ENCODE results near the gene IZUMO4. TPM values are rescaled to one million over a fixed set of nuclear protein-coding genes. Genes with fewer than 3 reads are reported as not detected.
"Not testable (repeated sequence)": the region's sequence is repeated elsewhere in the genome, so short reads cannot be mapped to it uniquely, and the experiment has no call there.

The IZUMO4 gene
- total and polyA plus RNA-seq, 8 donors = 3.5 to 22.3 (median 8.1) TPM; not detected in 3

DNA sequence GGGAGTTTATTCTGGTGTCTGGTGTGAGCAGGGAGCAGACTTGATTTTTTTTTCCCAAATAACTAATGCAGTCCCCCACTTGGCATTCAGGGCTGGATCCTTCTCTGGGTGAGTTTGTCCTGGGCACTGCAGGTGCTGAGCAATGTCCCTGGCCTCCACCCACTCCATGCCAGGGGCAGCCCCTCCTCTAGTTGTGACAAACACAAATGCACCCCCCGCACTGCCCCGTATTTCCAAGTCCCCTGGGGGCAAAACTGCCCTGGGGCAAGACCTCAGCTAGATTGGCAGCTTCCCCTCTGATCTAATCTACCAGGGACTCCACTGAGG, 7.0 kb upstream of the IZUMO4 start:
- peaks cover 40 to 98% (median 90%) of the 10 kb centered on the region in 4 donors for H3K4me1 ChIP-seq

DNA sequence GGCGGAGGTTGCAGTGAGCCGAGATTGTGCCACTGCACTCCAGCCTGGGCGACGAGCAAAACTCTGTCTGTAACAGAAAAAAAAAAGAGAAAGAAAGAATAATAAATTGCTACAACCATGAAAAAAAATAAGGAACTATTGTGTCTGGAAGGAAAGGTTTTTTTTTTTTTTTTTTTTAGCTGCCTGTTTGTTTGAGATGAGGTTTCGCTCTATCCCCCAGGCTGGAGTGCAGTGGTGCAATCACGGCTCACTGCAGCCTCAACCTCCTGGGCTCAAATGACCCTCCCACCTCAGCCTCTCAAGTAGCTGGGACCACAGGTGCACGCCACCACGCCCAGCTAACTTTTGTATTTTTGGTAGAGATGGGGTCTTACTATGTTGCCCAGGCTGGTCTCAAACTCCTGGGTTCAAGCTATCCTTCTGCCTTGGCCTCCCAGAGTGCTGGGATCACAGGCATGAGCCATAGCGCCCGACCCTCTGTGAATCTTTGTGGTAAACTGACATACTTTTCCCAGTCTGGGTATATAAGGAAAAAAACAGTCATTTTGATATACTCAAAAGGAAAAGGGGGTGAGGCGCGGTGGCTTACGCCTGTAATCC, 4.7 kb upstream of the IZUMO4 start:
- H3K27me3 ChIP-seq; intact Hi-C loops (cut with DNase I; ENCODE audit: low total_unique reads); H3K9me3 ChIP-seq; DNase-seq: not testable (repeated sequence)
- Histone ChIP-seq H3K27ac (peak overlapping the region in 4 of 5 donors; percentile 39 to 100 (median 89)), H3K4me3 (peak overlapping the region in 1 of 4 donors; percentile 15), H3K36me3 (peaks cover 0 to 15% (median 9%) of the 10 kb centered on the region in 4 donors), H3K4me1 (peaks cover 41 to 90% (median 84%) of the 10 kb centered on the region in 4 donors)
- 88 to 96% (median 94%) methylated on average over 13 of the region's 13 CpGs for WGBS, 5 donors

More for the DNA sequence above, 7.0 kb upstream of the IZUMO4 start:
- peak overlapping the region in 1 of 4 donors; percentile 4 for H3K4me3 ChIP-seq
- no peaks in the 10 kb centered on the region for H3K9me3 ChIP-seq
- peak overlapping the region in 4 of 5 donors; percentile 39 to 100 (median 89) for H3K27ac ChIP-seq
- intact Hi-C loops (cut with DNase I; ENCODE audit: low total_unique reads) = no loop called here
- DNase-seq = no peak
- TF ChIP-seq EP300 (IDR thresholded peaks at IDR 0.05) (no peak), POLR2A (IDR thresholded peaks at IDR 0.05) (no peak), POLR2AphosphoS5 (IDR thresholded peaks at IDR 0.05) (no peak)
- TF ChIP-seq, protein P1, sequence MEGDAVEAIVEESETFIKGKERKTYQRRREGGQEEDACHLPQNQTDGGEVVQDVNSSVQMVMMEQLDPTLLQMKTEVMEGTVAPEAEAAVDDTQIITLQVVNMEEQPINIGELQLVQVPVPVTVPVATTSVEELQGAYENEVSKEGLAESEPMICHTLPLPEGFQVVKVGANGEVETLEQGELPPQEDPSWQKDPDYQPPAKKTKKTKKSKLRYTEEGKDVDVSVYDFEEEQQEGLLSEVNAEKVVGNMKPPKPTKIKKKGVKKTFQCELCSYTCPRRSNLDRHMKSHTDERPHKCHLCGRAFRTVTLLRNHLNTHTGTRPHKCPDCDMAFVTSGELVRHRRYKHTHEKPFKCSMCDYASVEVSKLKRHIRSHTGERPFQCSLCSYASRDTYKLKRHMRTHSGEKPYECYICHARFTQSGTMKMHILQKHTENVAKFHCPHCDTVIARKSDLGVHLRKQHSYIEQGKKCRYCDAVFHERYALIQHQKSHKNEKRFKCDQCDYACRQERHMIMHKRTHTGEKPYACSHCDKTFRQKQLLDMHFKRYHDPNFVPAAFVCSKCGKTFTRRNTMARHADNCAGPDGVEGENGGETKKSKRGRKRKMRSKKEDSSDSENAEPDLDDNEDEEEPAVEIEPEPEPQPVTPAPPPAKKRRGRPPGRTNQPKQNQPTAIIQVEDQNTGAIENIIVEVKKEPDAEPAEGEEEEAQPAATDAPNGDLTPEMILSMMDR (IDR thresholded peaks at IDR 0.05) = no peak
- no peaks in the 10 kb centered on the region for H3K27me3 ChIP-seq
- 53 to 100% (median 80%) methylated on average over 1 to 2 of the region's 2 CpGs for WGBS, 5 donors
- peaks cover 0 to 20% (median 15%) of the 10 kb centered on the region in 4 donors for H3K36me3 ChIP-seq

DNA sequence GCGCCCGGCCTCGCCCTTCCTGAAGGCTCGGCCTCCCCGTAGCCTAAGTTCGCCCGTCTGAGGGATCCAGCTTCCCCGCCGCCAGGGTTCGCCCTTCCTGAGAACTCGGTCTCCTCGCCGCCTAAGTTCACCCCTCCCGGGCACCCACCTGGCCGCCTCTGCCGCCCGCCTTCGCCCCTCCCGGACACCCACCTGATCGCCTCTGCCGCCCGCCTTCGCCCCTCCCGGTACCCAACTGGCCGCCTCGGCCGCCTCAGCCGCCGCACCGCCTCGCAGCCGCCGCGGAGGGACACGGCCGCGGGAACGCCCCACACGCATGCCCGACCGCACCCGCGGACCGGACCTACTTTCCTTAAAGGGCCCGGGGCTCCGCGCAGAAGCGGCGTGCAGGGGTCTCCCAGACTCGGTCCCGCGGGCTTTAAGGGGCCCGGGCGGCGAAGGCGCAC, 658 bp upstream of the IZUMO4 start, which contains the start of gene MOB3A:
Gene MOB3A, minus strand, starts transcription at position 293 of the 446 bp plus-strand sequence. CDS start 17,766 bp downstream, outside the sequence.
- Histone ChIP-seq H3K36me3 (peaks cover 14 to 31% (median 30%) of the 10 kb centered on the region in 4 donors), H3K4me1 (peaks cover 30 to 63% (median 56%) of the 10 kb centered on the region in 4 donors), H3K4me3 (peak within 1 kb of the TSS; percentile 59 to 83 (median 80)), H3K27ac (peak within 1 kb of the TSS; percentile 88 to 100 (median 98)), H3K27me3 (no peaks in the 10 kb centered on the region), H3K9me3 (no peaks in the 10 kb centered on the region)
- intact Hi-C loops (cut with DNase I; ENCODE audit: low total_unique reads) = no loop called here
- 0 to 3% (median 0%) methylated on average over 8 to 56 of the region's 56 CpGs for WGBS, 5 donors
- peak; percentile 92 to 97 for DNase-seq
- peak; percentile 50 for TF ChIP-seq EP300 (IDR thresholded peaks at IDR 0.05)
- peak in 1 of 4 donors; percentile 54 for TF ChIP-seq POLR2A (IDR thresholded peaks at IDR 0.05)
- peak; percentile 76 to 95 (median 93) for TF ChIP-seq POLR2AphosphoS5 (IDR thresholded peaks at IDR 0.05)
- TF ChIP-seq, protein P1 (IDR thresholded peaks at IDR 0.05) = peak in 5 of 7 experiments; percentile 24 to 60 (median 49)

DNA sequence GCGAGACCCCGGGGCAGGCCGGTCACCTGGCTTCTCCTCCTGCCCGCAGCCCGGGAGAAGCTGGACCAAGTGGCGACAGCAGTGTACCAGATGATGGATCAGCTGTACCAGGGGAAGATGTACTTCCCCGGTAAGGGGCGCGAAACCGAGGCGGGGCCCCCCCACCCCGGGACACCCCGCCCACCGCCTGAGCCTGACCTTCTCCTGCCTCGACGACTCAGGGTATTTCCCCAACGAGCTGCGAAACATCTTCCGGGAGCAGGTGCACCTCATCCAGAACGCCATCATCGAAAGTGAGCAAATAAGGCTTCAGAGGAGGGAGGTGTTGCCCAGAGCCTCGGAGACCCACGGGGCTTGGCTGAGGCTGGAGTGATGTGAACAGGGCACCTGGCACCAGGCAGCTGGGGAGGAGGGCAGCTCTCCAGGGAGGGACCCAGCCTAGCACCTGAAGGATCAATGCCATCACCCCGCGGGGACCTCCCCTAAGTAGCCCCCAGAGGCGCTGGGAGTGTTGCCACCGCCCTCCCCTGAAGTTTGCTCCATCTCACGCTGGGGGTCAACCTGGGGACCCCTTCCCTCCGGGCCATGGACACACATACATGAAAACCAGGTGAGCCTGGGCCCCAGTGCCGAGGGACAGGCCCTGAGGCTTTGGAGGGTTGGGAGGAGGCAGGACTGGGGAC, 629 bp downstream of the IZUMO4 start:
- DNase-seq = peak in 1 of 2 donors; percentile 62
- H3K4me3 ChIP-seq = peak overlapping the region; percentile 45 to 59 (median 50)
- H3K27me3 ChIP-seq = no peaks in the 10 kb centered on the region
- H3K27ac ChIP-seq = peak overlapping the region; percentile 66 to 100 (median 83)
- TF ChIP-seq POLR2AphosphoS5 (IDR thresholded peaks at IDR 0.05) = no peak
- TF ChIP-seq, protein P1 (IDR thresholded peaks at IDR 0.05) = no peak
- TF ChIP-seq EP300 (IDR thresholded peaks at IDR 0.05) = no peak
- no peak for TF ChIP-seq POLR2A (IDR thresholded peaks at IDR 0.05)
- H3K36me3 ChIP-seq = peaks cover 26 to 44% (median 43%) of the 10 kb centered on the region in 4 donors
- H3K9me3 ChIP-seq = no peaks in the 10 kb centered on the region
- peaks cover 22 to 51% (median 44%) of the 10 kb centered on the region in 4 donors for H3K4me1 ChIP-seq
- WGBS, 5 donors = 11 to 30% (median 13%) methylated on average over 16 to 30 of the region's 30 CpGs
- intact Hi-C loops (cut with DNase I; ENCODE audit: low total_unique reads) = no loop called here
